ENCODE results near the gene EYA2.
A peak's percentile ranks its signal among the peaks of the same experiment; 100 is the strongest.

Gene EYA2

DNA sequence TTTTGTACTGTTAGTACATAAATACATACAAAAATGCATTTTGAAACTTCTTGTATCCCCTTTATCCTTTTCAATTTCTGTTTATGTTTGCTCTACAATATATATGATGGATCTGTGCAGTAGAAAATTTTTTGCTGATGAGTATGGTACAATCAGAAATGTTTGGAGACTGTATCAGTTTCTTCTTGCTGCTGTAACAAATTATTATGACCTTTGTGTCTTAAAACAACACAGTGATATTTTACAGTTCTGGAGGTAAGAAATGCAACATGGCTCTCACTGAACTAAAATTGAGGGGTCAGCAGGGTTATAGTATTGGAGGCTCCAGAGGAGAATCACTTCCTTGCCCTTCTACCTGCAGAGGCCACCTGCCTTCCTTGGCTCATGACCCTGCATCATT, 184.4 kb downstream of the EYA2 start:
- no peak for DNase-seq

DNA sequence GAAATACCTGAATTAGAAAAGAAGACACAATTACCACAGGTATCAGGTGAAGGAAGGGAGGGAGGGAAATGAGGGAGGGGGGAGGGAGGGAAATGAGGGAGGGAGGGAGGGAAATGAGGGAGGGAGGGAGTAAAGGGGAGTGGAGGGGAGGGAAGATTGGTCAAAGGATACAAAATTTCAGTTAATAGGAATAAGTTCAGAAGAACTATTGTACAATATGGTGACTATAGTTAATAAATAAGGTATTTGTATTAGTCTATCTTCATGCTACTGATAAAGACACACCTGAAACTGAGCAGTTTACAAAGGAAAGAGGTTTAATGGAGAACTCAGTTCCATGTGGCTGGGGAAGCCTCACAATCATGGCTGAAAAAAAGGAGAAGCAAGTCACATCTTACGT, 185.7 kb downstream of the EYA2 start:
- DNase-seq: no peak

DNA sequence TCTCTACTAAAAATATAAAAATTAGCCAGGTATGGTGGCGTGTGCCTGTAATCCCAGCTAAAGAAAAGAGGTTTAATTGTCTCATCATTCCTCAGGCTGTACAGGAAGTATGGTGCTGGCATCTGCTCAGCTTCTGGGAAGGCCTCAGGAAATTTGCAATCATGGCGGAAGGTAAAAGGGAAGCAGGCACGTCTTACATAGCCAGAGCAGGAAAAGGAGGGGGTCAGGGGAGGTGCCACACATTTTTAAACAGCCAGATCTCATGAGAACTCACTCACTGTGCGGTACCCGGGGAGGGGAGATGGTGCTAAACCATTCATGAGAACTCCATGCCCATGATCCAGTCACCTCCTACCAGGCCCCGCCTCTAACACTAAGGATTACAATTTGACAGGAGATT, 191.7 kb downstream of the EYA2 start:
- DNase-seq: no peak

DNA sequence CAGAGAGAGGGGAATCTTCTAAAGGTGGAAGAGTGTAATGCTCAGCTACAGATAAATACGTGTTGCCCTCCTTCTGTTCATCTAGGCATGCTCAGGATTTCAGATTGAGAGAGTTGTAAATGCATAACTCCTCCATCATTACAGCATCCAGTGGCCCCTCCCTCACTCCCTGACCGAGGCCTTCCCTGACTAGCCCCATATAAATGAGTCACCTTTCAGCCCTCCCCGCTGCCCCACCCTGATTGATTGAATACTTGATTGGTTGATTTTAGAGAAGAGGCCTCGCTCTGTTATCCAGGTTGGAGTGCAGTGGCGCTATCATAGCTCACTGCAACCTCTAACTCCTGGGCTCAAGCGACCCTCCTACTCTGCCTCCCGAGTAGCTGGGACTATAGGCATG, 193.7 kb downstream of the EYA2 start:
- no peak for DNase-seq

DNA sequence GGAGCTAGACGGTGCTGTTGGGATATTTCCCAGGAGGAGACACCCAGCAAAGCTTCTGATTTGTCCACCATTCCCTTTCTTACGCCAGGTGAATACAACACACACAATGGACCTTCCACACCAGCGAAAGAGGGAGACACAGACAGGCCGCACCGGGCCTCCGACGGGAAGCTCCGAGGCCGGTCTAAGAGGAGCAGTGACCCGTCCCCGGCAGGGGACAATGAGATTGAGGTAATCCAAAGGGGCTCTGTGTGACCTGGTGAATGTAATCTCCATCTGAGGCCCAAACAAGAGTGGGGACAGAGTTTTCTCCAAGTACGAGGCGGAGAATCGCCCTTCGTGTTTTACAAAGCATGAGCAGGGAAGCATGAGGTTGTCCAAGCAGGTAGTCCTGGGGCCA, 194.5 kb downstream of the EYA2 start:
- DNase-seq: no peak

DNA sequence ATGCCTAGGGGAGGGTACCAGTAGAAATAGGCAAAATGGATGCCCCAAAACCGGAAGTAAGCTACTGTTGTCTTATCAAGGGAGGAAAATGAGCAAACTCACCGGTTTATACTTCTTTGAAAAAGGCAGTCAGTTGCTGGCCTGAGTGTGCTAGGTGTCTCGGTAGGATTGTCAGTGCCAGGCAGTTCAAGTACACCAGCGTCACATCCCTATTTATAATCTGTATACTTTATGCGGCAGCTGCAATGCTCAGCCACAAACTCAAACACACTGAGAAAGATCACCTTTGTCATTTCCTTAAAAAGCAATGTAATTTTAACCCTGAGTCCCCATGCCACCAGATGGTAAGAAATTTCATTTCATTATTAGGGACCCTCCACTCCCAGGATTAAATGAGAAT, 196.2 kb downstream of the EYA2 start:
- no peak for DNase-seq

DNA sequence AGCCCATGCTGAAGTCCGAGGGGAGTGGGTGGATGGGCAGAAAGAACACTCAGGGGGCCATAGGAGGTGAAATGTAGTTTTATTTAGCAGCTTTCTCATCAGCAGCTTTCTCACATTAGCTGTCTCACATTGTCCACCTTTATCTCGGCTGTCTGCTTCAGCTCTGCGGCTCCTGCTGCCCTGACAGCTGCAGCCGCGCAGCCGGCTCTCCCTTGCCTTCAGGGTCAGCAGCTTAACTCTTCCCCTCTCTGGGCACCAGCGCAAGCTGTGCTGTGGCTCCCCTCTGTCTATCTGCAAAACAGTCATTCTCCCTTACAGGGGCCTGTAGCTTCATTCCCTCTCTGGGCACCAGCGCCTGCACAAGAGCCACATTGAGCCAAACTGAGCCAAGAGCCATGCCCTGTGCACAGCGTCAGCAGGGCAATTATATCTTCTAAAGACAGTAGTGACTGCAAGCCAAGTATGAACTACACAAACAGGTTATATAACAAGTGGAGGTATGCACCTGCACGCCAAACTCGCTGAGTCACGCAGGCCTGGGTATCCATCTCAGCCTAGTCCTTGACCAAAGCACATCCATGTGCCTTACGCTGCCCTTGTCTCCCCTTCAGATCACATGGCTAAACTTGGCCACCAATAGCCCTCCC, 198.8 kb downstream of the EYA2 start:
- DNase-seq: no peak

DNA sequence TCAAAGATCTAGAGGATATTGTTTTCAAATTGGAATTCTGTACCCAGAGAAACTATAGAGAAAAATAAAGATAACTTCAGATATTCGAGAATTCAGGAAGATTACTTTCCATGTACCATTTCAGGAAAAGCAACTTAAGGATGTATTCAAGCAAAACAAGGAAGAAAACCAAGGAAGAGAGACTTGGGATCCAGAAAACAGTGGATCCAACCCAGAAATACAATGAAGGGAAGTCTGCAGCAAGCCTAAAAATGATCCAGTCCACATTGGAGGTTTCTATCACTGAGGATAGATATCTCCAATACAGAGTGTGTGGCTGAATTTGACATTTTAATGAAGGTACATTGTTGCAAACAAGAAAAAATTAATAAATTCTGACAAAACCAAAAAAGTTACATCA, 201.0 kb downstream of the EYA2 start:
- no peak for DNase-seq

DNA sequence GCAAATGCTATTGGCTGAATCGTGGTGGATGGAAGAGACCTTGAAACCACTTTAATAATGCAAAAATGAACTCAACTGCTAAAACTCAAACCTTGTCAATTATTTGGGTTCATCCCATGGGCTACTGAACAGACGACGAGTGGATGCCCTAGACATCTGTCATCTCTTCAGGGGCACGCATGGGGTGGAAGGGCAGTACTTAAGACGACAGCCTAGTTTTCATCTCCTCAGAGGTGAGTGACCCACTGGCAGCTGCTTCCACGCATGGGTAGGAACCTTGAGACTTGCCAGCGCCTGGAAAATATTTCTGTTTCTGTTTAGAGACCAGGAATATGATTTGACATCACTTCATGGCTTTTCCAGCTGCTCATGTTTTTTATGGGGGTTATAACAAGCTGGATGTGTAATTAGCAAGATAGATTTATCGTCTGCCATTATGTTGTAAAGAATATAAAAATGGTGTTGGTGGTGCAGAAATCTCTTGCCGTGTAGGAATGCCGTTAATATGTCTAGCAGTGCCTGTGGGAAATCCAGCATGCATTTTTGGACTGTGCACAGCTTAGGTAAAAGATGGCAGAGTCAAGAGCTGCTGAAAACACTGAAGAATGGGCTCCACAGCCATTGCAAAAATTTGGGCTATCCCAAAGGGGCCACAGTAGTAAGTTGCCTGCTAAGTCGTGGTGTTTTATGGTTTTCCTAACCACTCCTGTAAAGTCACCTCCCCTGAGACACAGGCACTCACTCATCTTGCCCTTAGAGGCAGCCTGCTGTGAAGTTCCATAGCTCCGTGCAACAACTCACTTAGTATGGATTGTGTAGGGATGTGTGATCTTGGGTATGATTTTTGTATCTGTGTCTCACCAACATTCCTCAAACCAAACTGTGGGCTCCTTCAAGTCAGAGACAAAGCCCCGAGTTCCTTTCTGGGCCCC, 203.3 kb downstream of the EYA2 start:
- DNase-seq: no peak

DNA sequence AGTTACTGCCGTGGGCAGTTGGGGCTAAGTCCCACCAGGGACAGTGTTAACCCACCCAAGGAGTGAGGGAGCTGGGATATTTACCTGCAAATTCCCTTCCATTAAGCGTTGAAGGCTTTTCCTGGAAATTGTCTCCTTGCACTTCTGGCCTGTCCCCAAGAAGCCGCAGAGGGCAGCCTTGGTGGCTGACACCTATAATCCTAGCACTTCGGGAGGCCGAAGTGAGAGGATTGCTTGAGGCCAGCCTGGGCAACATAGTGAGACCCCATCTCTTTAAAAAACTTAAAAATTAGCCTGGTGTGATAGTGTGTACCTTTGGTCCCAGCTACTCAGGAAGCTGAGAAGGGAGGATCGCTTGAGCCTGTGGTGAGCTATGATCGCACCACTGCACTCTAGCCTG, 204.4 kb downstream of the EYA2 start:
- DNase-seq: no peak

DNA sequence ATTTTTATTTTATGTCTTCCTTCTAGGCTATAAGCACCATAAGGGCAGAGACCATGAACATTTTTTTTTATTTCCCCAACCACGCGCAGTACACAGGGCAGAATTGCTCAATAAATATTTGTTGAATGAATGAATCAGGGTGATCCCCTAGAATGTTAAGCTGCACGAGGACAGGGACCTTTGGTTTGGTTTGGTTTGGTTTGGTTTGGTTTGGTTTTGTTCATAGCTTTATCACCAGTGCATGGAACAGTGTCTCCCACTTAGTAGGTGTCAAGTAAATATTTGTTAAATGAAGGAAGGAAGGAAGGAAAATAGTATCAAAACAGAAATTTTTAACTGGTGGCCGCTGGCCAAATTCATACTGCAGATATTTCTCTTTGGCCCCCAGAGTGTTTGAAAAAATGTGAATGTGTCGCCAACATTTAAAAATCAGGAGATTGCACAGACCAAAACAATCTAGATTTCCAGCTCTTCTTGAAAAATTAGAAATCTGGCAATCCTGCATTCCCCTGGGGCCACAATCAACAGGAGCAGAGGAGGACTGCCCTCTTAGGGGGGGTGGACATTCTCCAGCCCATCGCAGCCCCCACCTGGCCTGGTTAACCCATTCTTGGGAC, 205.3 kb downstream of the EYA2 start:
- DNase-seq: no peak

DNA sequence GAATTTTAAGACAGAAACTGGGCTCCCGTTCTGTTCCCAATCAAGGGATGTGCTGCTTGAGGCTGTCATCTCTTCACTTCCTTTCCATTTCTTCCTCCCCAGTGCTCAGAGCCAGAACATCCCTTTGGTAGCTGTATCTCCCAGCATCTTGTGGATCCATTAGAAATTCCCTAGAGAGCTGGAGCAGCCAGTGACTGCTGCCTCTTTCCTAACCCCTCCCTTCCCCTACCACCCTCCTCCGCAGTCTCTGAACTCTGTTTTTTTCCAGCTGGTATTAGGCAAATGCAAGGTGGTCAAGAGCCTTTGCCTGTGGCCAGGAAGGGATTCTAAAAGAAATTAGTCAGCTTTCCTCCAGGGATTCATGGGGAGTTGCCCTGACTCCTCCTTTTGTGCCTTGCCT, 208.0 kb downstream of the EYA2 start:
- no peak for DNase-seq

DNA sequence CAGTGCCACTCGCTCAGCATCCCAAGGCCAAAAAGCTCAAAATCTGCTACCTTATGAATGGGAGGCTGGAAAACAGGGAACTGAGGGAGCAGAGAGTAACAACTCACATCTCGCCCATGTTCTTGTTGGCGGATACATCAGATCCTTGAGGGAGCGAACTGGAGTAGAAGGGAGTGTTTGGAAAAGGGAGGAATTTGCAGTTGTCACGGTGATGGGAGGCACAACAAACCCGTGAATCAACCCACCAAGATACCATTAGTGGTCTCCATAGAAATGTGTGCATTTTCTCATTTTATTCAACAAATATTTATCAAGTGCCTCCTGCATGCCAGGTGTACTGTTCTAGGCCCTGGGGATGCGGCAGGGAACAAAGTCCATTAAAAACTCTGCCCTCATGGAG, 212.1 kb downstream of the EYA2 start:
- no peak for DNase-seq

DNA sequence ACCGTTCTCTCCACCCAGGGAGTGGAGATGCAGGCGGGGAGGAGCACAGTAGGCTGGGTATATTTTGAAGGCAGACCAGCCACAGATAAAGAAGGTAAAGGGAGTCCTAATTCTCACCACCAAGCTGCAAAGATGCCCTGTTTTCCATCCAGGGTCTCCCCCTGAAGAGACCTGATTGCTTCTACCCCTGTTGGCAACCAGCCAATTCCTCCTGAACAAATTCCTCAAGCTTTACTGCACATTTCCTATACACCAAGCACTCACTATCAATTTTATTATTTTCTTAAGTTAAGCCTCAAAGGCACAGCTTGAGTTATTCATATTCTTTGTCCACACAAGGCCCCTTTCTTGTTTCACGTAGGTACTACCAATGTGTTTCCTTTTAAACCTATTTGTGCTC, 214.4 kb downstream of the EYA2 start:
- DNase-seq: no peak

DNA sequence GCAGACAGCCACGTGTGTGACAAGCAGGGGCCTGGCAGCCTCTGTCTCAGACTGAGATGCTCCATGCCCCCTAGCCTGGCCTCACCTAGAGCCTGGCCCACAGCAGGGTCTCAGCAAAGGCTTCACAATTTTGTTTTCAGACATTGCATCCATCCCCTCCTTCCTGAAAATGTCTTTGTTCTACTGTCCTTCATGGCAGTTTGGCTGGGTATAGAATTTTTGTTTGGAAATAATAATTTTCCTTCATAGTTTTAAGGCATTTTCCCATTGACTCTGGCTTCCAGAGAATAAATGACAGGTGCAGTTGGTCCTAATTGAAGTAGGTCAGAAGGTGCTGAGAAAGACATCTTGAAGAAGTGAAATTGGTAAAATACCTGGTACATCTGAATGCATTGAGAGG, 216.2 kb downstream of the EYA2 start:
- no peak for DNase-seq

DNA sequence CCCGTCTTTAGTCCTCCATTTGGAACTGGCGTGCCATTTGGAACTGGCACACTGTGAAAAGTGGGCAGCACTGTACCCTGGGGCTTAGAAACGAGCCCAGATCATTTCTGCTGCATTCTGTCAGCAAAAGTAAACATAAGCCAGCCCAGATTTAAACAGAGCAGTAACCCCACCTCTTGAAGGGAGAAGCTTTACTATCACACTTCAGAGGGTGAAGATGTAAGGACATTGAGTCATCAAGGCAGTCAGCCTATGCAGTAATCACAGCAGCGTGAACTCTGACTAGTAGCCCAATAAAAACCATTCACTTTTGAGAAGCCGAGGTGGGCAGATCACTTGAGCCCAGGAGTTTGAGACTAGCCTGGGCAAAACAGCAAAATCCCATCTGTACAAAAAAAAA, 216.9 kb downstream of the EYA2 start:
- DNase-seq: no peak

DNA sequence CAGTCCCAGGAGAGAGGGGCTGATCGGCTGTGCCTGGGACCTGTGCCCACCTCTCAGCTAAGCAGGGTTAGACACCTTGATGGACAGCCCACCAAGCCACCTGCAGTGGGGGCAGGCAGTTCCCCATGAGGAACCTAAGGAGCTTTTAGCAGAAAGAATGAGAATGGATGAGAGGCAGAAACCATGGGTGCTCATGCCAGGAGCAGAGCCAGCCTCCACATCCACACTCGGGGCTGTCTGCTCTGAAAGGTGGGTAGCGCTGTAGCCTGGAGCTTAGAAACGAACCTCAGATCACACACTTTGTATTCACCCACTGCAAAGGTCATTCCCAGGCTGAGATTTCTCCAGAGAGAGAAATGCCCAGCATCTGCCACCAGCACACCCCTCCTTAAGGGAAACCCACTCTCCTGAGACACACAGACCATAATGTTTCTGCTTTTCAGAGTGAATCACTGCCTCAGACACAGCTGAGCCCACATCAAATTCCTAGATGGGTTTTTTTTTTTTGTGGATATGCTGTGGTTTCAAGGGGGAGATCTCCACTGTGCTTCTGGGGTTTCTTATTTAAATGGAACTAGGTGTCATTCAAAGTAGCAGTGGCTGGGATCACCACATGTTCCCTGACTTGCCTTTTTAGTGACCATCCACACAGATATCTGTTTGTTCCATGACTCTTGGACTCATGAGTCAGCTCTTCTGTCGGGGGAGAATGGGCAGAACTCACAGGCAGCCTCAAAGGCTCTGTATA, 218.9 kb downstream of the EYA2 start:
- peak; percentile 13 to 17 for DNase-seq

DNA sequence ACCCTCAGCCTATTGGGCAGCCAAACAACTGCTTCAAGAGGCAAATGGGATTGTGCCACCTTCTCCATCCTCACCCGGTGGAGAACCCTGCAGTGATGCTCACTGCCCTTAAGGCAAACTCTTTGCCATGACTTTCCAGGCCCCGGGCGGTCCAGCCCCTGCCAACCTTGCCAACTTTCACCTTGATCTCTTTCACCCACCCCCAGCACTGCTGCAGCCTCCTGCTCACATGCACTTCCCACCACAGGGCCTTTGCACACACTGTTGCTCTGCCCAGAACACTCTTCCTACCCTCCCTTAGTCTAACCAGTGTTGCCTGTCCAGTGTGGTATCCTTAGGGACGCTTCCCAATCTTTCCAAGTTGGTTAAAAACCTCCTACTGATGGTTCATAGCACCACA, 221.1 kb downstream of the EYA2 start:
- DNase-seq: no peak

DNA sequence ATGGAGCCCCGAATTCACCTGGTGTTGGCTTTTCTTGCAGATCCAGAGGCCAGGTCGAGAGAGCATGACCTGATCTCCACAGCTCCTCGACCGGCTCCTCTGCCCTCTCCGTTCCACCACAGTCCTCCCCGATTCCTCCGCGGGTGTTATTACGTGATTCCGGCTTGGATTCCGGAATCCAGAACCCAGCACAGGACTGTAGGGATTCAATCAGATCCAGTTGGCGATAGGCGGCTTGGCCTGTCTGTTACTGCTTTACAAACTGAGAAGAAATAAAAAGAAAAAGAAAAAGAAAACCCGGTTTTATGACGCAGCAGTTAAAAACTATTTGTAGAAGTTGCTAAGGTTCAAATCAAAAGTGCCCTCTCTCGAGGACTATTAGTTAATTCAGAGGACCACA, 222.7 kb downstream of the EYA2 start:
- DNase-seq: no peak

DNA sequence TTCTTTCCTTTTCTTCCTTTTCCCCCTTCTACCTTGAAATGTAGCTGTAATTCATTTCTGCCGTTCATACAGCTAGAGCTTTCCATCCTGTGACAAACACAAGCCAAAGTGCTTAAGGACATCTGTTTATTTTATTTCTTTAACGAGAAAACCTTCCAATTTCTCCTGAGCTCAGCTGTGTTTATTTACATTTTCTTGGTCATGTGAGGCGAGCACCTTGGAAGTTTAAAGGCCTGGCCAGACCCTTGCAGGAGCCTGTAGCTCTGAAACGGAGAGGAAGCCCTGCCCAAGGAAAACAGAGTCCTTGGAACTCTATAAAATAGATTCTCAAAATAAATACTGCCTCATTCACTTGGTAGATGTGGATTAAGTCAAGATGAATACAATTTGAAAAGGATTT, 223.1 kb downstream of the EYA2 start:
- DNase-seq: no peak

DNA sequence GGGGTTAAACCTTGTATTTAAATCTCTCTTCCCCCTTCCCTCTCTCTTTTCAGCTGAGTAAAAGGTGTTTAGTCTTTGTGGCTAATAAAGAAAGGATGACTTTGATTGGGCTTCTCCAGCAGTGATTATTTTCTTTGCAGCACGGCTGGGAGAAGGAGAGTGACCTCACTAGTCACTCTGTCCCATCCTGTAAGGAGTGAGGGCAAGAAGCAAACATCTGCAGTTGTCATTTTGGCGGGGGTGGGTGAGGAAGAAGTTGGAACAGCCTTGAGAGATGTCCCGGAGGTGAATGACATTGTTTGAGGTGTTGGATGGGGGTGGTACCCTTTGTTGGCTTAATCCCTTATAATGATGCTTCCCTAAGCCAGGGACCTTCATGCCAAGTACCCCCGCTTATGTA, 223.6 kb downstream of the EYA2 start:
- DNase-seq: peak; percentile 20 to 40

DNA sequence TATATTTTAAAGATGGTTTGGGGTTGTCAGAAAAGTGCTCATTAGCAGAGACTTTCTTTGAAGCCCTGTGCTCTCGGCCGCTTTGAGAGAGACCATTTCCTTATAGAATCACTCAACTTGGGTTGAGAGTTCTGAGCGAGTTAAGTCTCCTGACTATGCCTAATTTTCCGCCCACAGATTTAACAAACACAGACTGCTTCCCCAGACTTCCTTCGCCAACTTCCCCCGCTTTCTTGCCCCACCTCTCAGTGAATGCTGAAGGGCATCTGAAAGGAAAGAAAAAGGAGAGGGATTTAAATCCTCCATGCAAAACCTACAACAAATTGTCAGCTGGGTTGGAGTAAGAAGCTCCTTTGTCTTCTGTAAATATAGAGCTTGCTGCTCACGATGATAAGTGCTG, 224.0 kb downstream of the EYA2 start:
- peak; percentile 84 to 93 for DNase-seq

DNA sequence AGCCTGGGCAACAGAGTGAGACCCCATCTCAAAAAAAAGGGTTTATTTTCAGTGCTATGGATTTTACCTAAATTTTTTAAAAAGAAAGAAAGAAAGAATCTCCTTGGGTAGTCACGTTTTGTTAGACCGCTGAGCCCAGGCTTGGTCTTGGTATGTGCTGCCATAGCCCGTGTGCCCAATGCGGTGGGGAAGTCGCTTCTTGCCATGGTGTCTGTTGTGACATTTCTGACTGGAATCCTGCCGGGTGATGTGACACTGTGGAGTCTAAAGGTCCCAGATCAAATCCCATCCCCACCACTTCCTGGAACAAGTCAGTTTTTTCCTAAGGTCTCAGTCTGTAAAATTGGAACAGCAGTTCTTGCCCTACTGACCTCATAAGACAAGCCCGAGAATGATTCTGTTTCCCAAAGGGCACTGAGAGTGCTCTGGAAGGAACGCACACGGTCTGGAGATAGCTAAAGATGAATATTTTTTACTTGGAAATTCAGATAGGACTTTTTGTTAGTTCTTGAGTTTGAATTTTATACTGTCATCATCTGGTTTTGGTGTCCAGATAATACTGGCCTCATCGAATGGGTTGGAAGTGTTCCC, 225.8 kb downstream of the EYA2 start:
- DNase-seq: no peak

Data from inflammatory macrophage treated with lipopolysaccharide for 1 hour (primary cell).